ENCODE results near the gene RBBP9. TPM values are rescaled to one million over a fixed set of nuclear protein-coding genes. Genes with fewer than 3 reads are reported as not detected.

RBBP9 gene
- 31.3 TPM for total RNA-seq

DNA sequence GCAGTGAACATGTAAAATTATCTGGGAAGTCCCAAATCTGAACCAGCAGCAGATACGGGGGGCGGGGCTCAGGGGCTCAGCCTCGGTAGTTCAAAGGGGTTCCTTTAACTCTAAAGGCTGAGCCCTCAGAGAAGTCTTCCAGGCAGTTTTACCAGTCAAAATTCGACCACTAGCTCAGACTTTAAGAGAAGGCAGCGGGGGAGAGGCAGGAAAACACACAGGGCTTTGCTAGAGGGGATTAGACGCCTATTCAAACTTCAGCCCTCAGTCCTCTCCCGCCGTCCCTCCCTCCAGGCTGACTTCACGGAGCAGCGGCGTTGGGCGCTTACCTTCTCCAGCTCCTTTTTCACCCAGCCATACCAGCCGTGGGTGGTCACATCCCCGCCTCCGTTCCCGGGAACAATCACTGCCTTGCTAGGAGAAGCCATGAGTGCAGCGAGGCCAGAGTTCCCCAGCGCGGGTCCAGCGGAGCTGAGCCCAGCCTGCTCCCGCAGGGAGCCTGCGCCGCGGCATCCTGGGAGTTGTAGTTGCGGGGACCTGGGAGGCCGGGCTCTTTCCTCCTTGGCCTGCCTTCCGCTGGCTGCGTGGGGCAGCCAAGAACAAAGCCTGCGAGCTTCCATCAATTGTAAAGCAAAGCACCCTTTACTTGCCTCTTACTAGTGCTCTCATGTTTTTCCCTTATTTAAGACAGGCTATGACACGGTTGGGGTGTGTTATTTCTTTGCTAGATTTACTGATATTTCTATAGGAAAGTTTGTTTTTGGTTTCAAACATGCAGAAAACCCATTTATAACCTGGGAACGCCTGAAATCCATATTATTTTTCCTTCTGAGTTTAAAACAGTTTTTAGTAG lies at the start of gene RBBP9:
Gene RBBP9 (minus strand): TSS at position 486 of the 853 bp plus-strand sequence. CDS start 58 bp downstream, at position 428.

DNA sequence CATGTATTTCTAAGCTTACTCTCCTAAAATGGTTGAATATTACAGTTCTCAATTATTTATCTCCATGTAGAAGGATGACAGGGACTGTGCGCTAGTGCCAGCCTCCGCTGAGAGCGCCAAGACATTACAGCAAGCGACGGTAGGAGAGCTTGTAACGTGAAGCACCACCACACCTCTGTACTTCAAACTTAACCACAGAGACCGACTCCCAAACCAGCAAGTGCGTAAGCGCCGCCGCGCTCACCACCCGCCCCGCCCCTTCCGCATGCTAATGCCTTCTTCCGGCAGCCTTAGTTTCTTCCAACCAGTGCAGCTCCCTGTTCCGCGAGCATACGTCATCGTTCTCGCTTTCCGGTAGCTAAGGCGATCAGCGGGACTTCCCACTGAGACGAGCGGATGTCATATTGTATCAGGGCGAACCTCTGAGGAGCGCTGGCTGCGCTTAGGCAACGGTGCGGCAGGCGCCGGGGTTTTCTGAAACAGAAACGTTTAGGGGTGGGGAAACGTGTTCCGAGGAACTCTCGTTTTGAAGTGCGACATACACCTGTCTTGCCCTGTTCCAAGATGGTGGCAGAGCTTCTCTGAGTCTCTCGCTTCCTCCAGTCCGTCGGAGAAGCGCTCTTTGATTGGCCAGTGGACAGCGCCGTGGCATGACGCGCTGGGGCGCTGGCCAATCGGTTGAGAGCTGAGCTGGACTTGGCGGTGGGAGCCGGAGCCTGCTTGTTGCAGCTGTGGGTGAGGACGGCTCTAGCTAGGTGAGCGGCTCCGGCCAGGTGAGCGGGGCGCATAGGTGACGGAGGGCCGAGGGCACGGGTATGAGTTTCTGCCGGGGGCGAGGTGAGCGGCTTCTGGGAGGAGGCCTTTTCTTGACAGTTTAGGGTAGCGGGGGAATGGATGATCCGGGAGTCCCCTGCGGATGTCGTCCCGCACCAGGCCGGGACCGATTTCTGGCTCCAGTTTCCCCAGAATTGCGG lies 10.5 kb upstream of the RBBP9 start, which contains the start of gene SEC23B:
Gene SEC23B (plus strand): TSS at position 723 of the 974 bp plus-strand sequence. CDS start 2,896 bp downstream, outside the sequence.

DNA sequence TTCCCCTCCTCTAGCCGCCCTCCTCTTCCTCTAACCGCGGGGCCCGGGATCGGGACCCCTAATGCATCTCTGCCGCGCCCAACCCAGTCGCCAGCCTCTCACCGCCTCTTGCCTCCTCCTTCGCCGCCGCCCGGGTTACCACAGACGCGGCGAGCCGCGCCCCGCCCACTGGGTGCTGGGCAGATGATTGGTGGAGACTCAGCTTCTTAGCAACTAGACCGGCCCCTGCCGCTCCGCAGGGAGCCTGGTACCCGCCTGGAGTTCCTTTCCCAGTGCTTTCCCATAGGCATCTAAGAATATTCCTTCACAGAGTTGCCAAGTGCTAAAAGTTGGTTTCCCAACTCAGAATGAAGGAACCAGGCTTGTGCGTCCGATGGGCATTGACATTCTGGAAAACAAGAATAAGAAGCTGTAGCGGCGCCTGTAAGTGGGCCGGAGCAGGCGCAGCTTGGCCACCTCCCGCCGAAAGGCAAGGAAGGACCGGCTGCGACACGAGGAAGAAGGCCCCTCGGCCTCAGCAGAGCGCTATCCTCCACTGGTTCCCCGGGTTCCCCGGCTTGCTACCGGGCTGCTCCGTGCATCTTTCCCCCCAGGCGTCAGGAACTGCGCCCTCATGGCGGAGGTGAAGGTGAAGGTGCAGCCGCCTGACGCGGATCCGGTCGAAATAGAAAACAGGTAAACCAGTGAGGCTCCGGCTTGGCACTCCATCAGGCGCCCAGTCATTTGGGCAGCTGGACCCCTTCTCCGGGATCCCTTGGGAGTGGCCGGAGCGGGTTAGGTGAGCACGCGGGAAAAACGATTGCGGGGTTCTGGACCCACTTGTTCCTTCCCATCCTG lies 29.9 kb downstream of the RBBP9 start, which contains the start of the genes DZANK1 and POLR3F:
Gene DZANK1 (minus strand): TSS at position 137 of the 837 bp plus-strand sequence. CDS start 1,672 bp downstream, outside the sequence.
Gene POLR3F (plus strand): TSS at position 497 of the 837 bp plus-strand sequence. CDS start 117 bp downstream, at position 614.

Other genes with a start within 250 kb of the RBBP9 start
- gene ZNF133, start 208.7 kb downstream of the RBBP9 start, total RNA-seq = 38.3 TPM
- gene DZANK1, start 30.2 kb downstream of the RBBP9 start, total RNA-seq = 4.0 TPM
- 24.5 TPM for gene POLR3F, start 29.8 kb downstream of the RBBP9 start, total RNA-seq
- 62.3 TPM for gene SEC23B, start 10.7 kb upstream of the RBBP9 start, total RNA-seq
- gene SMIM26, start 70.2 kb upstream of the RBBP9 start, total RNA-seq = 116 TPM
- gene DTD1, start 90.8 kb upstream of the RBBP9 start, total RNA-seq = 49.6 TPM

Measured in camera-type eye (tissue), 1 donor.